Measurements from ENCODE around the gene PRKCE. TPM values are rescaled to one million over a fixed set of nuclear protein-coding genes. Genes with fewer than 3 reads are reported as not detected.

Gene PRKCE
- polyA plus RNA-seq, 1 of the 3 experiments (the other 2 are of a cell fraction) = 16.3 TPM

GRCh38 chr2:45919711-45920111 lies 268.2 kb downstream of the PRKCE start:
- Histone ChIP-seq H3K27me3 (ENCODE audit: insufficient read depth) (no peaks in the 10 kb centered on the region), H3K9me2 (no peaks in the 10 kb centered on the region), H3K9ac (no peak overlapping the region), H4K20me1 (ENCODE audit: insufficient read depth) (no peaks in the 10 kb centered on the region), H3K27ac (ENCODE audit: low read depth in 2 of 2, low read length in 1 of 2) (no peak overlapping the region), H3K4me1 (ENCODE audit: control insufficient read depth in 1 of 2, insufficient read depth in 2 of 2, low read depth in 1 of 2, low read length in 1 of 2) (peaks cover 5 to 41% of the 10 kb centered on the region in 2 experiments; a peak in 2 of 4 replicates), H3K4me3 (ENCODE audit: low read depth in 2 of 2, low read length in 1 of 2) (no peak overlapping the region), H3F3A (replicated peaks; ENCODE audit: insufficient read depth) (no peaks in the 10 kb centered on the region), H3K79me2 (ENCODE audit: insufficient read depth) (no peaks in the 10 kb centered on the region), H3K4me2 (no peak overlapping the region), H3K36me3 (replicated peaks in 1 of 2; ENCODE audit: control insufficient read depth in 1 of 2, insufficient read depth in 2 of 2, low read length in 1 of 2) (no peaks in the 10 kb centered on the region), H2AFZ (ENCODE audit: low read depth) (no peak overlapping the region), H3K9me3 (no peaks in the 10 kb centered on the region)
- WGBS (ENCODE audit: low lambda C conversion rate) = 96% methylated on average over 3 of the region's 3 CpGs
- no peak for DNase-seq
- no peak for TF ChIP-seq NFIC (IDR thresholded peaks at IDR 0.05; ENCODE audit: borderline replicate concordance)
- no peak for TF ChIP-seq CHD2 (IDR thresholded peaks at IDR 0.05; ENCODE audit: low read length, partially characterized antibody)
- TF ChIP-seq SIN3A (IDR thresholded peaks at IDR 0.05; ENCODE audit: borderline replicate concordance, low read depth, low read length) = no peak
- no peak for TF ChIP-seq USF1 (IDR thresholded peaks at IDR 0.05; ENCODE audit: borderline replicate concordance, low read depth)
- TF ChIP-seq GABPA (IDR thresholded peaks at IDR 0.05; ENCODE audit: low read depth) = no peak
- no peak for TF ChIP-seq FOSL2 (IDR thresholded peaks at IDR 0.05; ENCODE audit: borderline replicate concordance, low read depth)
- CTCF ChIA-PET = interaction anchor here (2.0 kb wide), 1 partner anchor 107 kb away, joined by 4 read pairs; no protein-coding TSS in a partner anchor
- POLR2A ChIA-PET = no interaction called here

DNA sequence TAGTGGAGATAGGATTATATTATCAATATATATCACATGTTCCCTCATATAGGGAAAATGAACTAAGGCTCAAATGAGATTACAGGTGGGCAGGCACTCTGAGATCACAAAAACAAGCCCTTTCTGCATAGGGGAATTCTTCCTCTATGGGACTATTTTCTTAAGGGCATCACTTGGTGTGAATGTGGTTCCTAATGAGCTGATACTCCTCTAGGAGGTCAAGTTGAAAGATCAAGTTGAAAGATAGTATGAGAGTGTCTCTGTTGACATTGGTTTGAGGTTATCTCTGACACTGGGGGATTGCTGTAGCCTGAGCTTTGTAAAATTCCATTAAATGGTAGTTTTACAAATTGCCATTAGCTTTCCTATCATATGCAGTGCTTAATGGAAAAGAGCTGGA lies 270.4 kb downstream of the PRKCE start:
- no peak overlapping the region for H3K4me2 ChIP-seq
- DNase-seq = no peak
- ChIA-PET POLR2A (interaction anchor here (1.3 to 1.4 kb wide), 2 partner anchors 39 to 98 kb away, joined by 3 to 6 read pairs; no protein-coding TSS in a partner anchor), CTCF (interaction anchor here (0.7 to 2.6 kb wide), 9 partner anchors 10 to 336 kb away, joined by 3 to 18 read pairs (median 4); no protein-coding TSS in a partner anchor)
- no peaks in the 10 kb centered on the region for H3K9me2 ChIP-seq
- peaks cover 5 to 50% of the 10 kb centered on the region in 2 experiments; a peak in 2 of 4 replicates for H3K4me1 ChIP-seq (ENCODE audit: control insufficient read depth in 1 of 2, insufficient read depth in 2 of 2, low read depth in 1 of 2, low read length in 1 of 2)
- H2AFZ ChIP-seq (ENCODE audit: low read depth) = no peak overlapping the region
- no peak overlapping the region for H3K4me3 ChIP-seq (ENCODE audit: low read depth in 2 of 2, low read length in 1 of 2)
- no peak for TF ChIP-seq EZH2phosphoT487 (IDR thresholded peaks at IDR 0.05; ENCODE audit: borderline replicate concordance, low read depth)
- TF ChIP-seq CHD2 (IDR thresholded peaks at IDR 0.05; ENCODE audit: low read length, partially characterized antibody) = no peak
- no peak for TF ChIP-seq FOSL2 (IDR thresholded peaks at IDR 0.05; ENCODE audit: borderline replicate concordance, low read depth)
- TF ChIP-seq JUND (IDR thresholded peaks at IDR 0.05) = no peak
- H4K20me1 ChIP-seq (ENCODE audit: insufficient read depth) = no peaks in the 10 kb centered on the region
- no peaks in the 10 kb centered on the region for H3K9me3 ChIP-seq
- no peaks in the 10 kb centered on the region for H3K36me3 ChIP-seq (replicated peaks in 1 of 2; ENCODE audit: control insufficient read depth in 1 of 2, insufficient read depth in 2 of 2, low read length in 1 of 2)
- peak overlapping the region in 1 of 2 experiments; percentile 74; a peak in 2 of 4 replicates for H3K27ac ChIP-seq (ENCODE audit: low read depth in 2 of 2, low read length in 1 of 2)
- H3K27me3 ChIP-seq (ENCODE audit: insufficient read depth) = no peaks in the 10 kb centered on the region
- H3F3A ChIP-seq (replicated peaks; ENCODE audit: insufficient read depth) = no peaks in the 10 kb centered on the region
- no peaks in the 10 kb centered on the region for H3K79me2 ChIP-seq (ENCODE audit: insufficient read depth)
- H3K9ac ChIP-seq = no peak overlapping the region

GRCh38 chr2:45922577-45922988 lies 271.1 kb downstream of the PRKCE start:
- no peaks in the 10 kb centered on the region for H3K79me2 ChIP-seq (ENCODE audit: insufficient read depth)
- no peak overlapping the region for H3K9ac ChIP-seq
- H3F3A ChIP-seq (replicated peaks; ENCODE audit: insufficient read depth) = no peaks in the 10 kb centered on the region
- peak overlapping the region in 1 of 2 experiments; percentile 74; a peak in 2 of 4 replicates for H3K27ac ChIP-seq (ENCODE audit: low read depth in 2 of 2, low read length in 1 of 2)
- H3K4me2 ChIP-seq = 0 out of 2 replicates have a peak overlapping the region, but pooled peaks have one; percentile 1
- H4K20me1 ChIP-seq (ENCODE audit: insufficient read depth) = no peaks in the 10 kb centered on the region
- no peaks in the 10 kb centered on the region for H3K9me3 ChIP-seq
- peaks cover 5 to 53% of the 10 kb centered on the region in 2 experiments; a peak in 2 of 4 replicates for H3K4me1 ChIP-seq (ENCODE audit: control insufficient read depth in 1 of 2, insufficient read depth in 2 of 2, low read depth in 1 of 2, low read length in 1 of 2)
- H3K4me3 ChIP-seq (ENCODE audit: low read depth in 2 of 2, low read length in 1 of 2) = no peak overlapping the region
- 64% methylated on average over 7 of the region's 7 CpGs for WGBS (ENCODE audit: low lambda C conversion rate)
- POLR2A ChIA-PET = interaction anchor here (1.3 to 1.4 kb wide), 2 partner anchors 40 to 99 kb away, joined by 3 to 6 read pairs; no protein-coding TSS in a partner anchor
- no peaks in the 10 kb centered on the region for H3K36me3 ChIP-seq (replicated peaks in 1 of 2; ENCODE audit: control insufficient read depth in 1 of 2, insufficient read depth in 2 of 2, low read length in 1 of 2)
- H3K9me2 ChIP-seq = no peaks in the 10 kb centered on the region
- DNase-seq = peak; percentile 89
- no peak overlapping the region for H2AFZ ChIP-seq (ENCODE audit: low read depth)
- no peaks in the 10 kb centered on the region for H3K27me3 ChIP-seq (ENCODE audit: insufficient read depth)
- CTCF ChIA-PET = interaction anchor here (0.8 to 2.6 kb wide), 6 partner anchors 13 to 337 kb away, joined by 3 to 18 read pairs (median 4); no protein-coding TSS in a partner anchor
- no peak for TF ChIP-seq TCF12 (IDR thresholded peaks at IDR 0.05)
- TF ChIP-seq CHD2 (IDR thresholded peaks at IDR 0.05; ENCODE audit: low read length, partially characterized antibody) = peak; percentile 68
- peak; percentile 97 for TF ChIP-seq GATA2 (CRISPR knock-in tag; IDR thresholded peaks at IDR 0.05)
- TF ChIP-seq EZH2phosphoT487 (IDR thresholded peaks at IDR 0.05; ENCODE audit: borderline replicate concordance, low read depth) = no peak
- 0 out of 2 replicates have a peak, but pooled peaks have one; percentile 7 for TF ChIP-seq RAD21 (IDR thresholded peaks at IDR 0.05; ENCODE audit: low read length)
- TF ChIP-seq REST (IDR thresholded peaks at IDR 0.05; ENCODE audit: low read depth, low read length) = 0 out of 2 replicates have a peak, but pooled peaks have one; percentile 23
- peak; percentile 96 for TF ChIP-seq MXI1 (IDR thresholded peaks at IDR 0.05; ENCODE audit: low read depth, low read length)
- TF ChIP-seq, protein P1, sequence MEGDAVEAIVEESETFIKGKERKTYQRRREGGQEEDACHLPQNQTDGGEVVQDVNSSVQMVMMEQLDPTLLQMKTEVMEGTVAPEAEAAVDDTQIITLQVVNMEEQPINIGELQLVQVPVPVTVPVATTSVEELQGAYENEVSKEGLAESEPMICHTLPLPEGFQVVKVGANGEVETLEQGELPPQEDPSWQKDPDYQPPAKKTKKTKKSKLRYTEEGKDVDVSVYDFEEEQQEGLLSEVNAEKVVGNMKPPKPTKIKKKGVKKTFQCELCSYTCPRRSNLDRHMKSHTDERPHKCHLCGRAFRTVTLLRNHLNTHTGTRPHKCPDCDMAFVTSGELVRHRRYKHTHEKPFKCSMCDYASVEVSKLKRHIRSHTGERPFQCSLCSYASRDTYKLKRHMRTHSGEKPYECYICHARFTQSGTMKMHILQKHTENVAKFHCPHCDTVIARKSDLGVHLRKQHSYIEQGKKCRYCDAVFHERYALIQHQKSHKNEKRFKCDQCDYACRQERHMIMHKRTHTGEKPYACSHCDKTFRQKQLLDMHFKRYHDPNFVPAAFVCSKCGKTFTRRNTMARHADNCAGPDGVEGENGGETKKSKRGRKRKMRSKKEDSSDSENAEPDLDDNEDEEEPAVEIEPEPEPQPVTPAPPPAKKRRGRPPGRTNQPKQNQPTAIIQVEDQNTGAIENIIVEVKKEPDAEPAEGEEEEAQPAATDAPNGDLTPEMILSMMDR (IDR thresholded peaks at IDR 0.05) = no peak

Data from SK-N-SH (cell line).